ENCODE results near the gene RNF19B.
A peak's percentile ranks its signal among the peaks of the same experiment; 100 is the strongest.

RNF19B gene

DNA sequence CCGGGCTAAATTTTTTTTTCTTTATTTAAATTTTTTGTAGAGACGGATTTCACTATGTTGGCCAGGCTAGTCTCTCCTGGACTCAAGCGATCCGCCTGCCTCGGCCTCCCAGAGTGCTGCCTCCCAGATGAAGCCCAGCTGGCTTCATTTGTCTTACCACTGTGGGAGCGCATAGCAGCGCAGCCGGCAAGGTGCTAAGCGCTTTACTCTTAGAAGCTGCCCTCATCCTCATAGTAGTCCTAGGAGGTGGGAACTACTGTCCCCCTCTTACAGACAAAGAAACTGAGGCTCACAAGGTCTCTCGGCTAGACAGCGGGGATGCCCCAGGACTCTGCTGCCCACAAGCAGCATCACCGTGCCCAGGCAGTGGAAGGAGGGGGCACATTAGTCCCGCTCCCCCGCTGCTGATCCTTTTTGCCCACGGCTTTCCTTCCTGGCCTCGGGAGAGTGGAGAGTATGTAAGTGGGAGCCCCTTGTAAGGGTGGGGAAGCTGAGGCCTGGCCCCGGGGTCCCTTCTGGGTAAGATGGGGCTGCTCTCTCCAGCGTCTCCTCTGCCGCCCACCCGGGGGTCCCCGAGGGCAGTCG, 64.1 kb downstream of the RNF19B start:
- WGBS = 33% methylated on average over 22 of the region's 22 CpGs
- Histone ChIP-seq H3K4me2 (ENCODE audit: low read length, poor library complexity, severe bottlenecking) (peak overlapping the region; percentile 94), H2AK5ac (ENCODE audit: low read length, severe bottlenecking) (no peak overlapping the region), H2BK15ac (ENCODE audit: low read depth, poor library complexity, severe bottlenecking) (no peak overlapping the region), H3K4me1 (ENCODE audit: control insufficient read depth, insufficient read depth, low read depth, low read length) (peaks cover 11% of the 10 kb centered on the region), H2BK12ac (ENCODE audit: low read length in 2 of 2) (no peak overlapping the region), H3K27ac (ENCODE audit: low read length, poor library complexity, severe bottlenecking) (no peak overlapping the region), H3K9ac (ENCODE audit: low read length) (peak overlapping the region; percentile 75), H3K4me3 (ENCODE audit: insufficient read depth in 1 of 2, low read depth in 1 of 2, low read length in 2 of 2) (peak overlapping the region; percentile 62 to 83), H4K91ac (ENCODE audit: low read length) (no peak overlapping the region), H3K36me3 (ENCODE audit: control insufficient read depth in 1 of 2, insufficient read depth in 2 of 2, low read depth in 1 of 2, low read length in 2 of 2) (peaks cover 0 to under 1% of the 10 kb centered on the region in 2 experiments), H3K23ac (ENCODE audit: low read length in 2 of 2) (no peak overlapping the region), H2BK120ac (ENCODE audit: low read depth, low read length) (no peak overlapping the region), H3K4ac (ENCODE audit: low read depth in 1 of 2, low read length in 2 of 2) (no peak overlapping the region), H3K27me3 (ENCODE audit: control insufficient read depth in 1 of 2, insufficient read depth in 1 of 2, low read length in 2 of 2) (peaks cover 0 to 21% of the 10 kb centered on the region in 2 experiments), H3K9me3 (ENCODE audit: control insufficient read depth, low read length) (no peaks in the 10 kb centered on the region), H2AFZ (ENCODE audit: low read depth, low read length) (peak overlapping the region; percentile 54), H3K14ac (ENCODE audit: low read length in 2 of 2) (no peak overlapping the region), H3K79me1 (replicated peaks; ENCODE audit: low read length, poor library complexity, severe bottlenecking) (no peaks in the 10 kb centered on the region), H2BK5ac (ENCODE audit: low read depth, low read length, poor library complexity, severe bottlenecking) (no peak overlapping the region), H3K18ac (ENCODE audit: low read depth in 1 of 2, low read length in 2 of 2) (no peak overlapping the region), H4K8ac (ENCODE audit: low read length) (no peak overlapping the region)
- no peak for DNase-seq

DNA sequence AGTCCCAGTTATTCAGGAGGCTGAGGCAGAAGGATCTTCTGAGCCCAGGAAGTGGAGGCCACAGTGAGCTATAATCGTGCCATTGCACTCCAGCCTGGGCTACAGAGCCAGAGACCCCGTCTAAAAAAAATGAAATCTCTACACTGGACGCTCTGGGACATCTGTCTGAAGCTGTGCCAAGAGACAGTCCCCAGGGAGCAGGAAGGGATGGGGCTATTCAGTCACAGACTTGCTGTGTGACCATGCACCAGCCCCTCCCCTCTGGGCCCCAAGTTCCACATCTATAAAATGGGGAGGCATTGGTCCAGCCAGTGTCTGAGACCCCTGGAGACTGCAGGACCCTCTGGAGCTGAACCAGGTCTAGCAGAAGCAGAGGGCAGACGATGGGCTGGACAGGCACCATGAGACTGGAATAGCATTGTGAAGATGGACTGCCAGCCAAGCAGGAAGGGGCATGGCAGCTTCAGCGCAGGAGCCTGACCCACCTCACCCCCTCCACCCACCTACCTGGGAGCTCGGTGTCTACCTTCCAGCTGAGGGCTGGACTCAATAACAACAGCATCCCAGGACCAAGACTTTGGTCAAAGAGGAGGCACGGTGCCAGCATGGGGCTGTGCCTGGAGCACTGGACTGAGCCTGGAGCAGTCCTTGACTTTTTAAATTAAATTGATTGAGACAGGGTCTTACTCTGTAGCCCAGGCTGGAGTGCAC, 64.9 kb downstream of the RNF19B start:
- Histone ChIP-seq H2BK5ac (ENCODE audit: low read depth, low read length, poor library complexity, severe bottlenecking) (no peak overlapping the region), H3K4me1 (ENCODE audit: control insufficient read depth, insufficient read depth, low read depth, low read length) (peaks cover 11% of the 10 kb centered on the region), H2BK12ac (ENCODE audit: low read length in 2 of 2) (no peak overlapping the region), H3K9ac (ENCODE audit: low read length) (no peak overlapping the region), H3K27me3 (ENCODE audit: control insufficient read depth in 1 of 2, insufficient read depth in 1 of 2, low read length in 2 of 2) (peaks cover 0 to 18% of the 10 kb centered on the region in 2 experiments), H2BK120ac (ENCODE audit: low read depth, low read length) (no peak overlapping the region), H3K9me3 (ENCODE audit: control insufficient read depth, low read length) (no peaks in the 10 kb centered on the region), H2AK5ac (ENCODE audit: low read length, severe bottlenecking) (no peak overlapping the region), H3K36me3 (ENCODE audit: control insufficient read depth in 1 of 2, insufficient read depth in 2 of 2, low read depth in 1 of 2, low read length in 2 of 2) (peaks cover 0 to 3% of the 10 kb centered on the region in 2 experiments), H4K8ac (ENCODE audit: low read length) (no peak overlapping the region), H3K4ac (ENCODE audit: low read depth in 1 of 2, low read length in 2 of 2) (no peak overlapping the region), H3K14ac (ENCODE audit: low read length in 2 of 2) (no peak overlapping the region), H3K27ac (ENCODE audit: low read length, poor library complexity, severe bottlenecking) (no peak overlapping the region), H3K18ac (ENCODE audit: low read depth in 1 of 2, low read length in 2 of 2) (no peak overlapping the region), H3K4me2 (ENCODE audit: low read length, poor library complexity, severe bottlenecking) (no peak overlapping the region), H4K91ac (ENCODE audit: low read length) (no peak overlapping the region), H2BK15ac (ENCODE audit: low read depth, poor library complexity, severe bottlenecking) (peak overlapping the region; percentile 41), H3K79me1 (replicated peaks; ENCODE audit: low read length, poor library complexity, severe bottlenecking) (no peaks in the 10 kb centered on the region), H2AFZ (ENCODE audit: low read depth, low read length) (no peak overlapping the region), H3K4me3 (ENCODE audit: insufficient read depth in 1 of 2, low read depth in 1 of 2, low read length in 2 of 2) (no peak overlapping the region), H3K23ac (ENCODE audit: low read length in 2 of 2) (no peak overlapping the region)
- WGBS = 76% methylated on average over 7 of the region's 7 CpGs
- no peak for DNase-seq

GRCh38 chr1:32898958-32899357, 65.7 kb downstream of the RNF19B start:
- no peak overlapping the region for H2BK12ac ChIP-seq (ENCODE audit: low read length in 2 of 2)
- H3K27me3 ChIP-seq (ENCODE audit: control insufficient read depth in 1 of 2, insufficient read depth in 1 of 2, low read length in 2 of 2) = peaks cover 0 to 14% of the 10 kb centered on the region in 2 experiments
- no peak overlapping the region for H2AFZ ChIP-seq (ENCODE audit: low read depth, low read length)
- H3K18ac ChIP-seq (ENCODE audit: low read depth in 1 of 2, low read length in 2 of 2) = no peak overlapping the region
- H4K91ac ChIP-seq (ENCODE audit: low read length) = peak overlapping the region; percentile 61
- H2BK120ac ChIP-seq (ENCODE audit: low read depth, low read length) = no peak overlapping the region
- no peak overlapping the region for H2BK5ac ChIP-seq (ENCODE audit: low read depth, low read length, poor library complexity, severe bottlenecking)
- H3K9me3 ChIP-seq (ENCODE audit: control insufficient read depth, low read length) = no peaks in the 10 kb centered on the region
- no peak for DNase-seq
- no peak overlapping the region for H2BK15ac ChIP-seq (ENCODE audit: low read depth, poor library complexity, severe bottlenecking)
- H2AK5ac ChIP-seq (ENCODE audit: low read length, severe bottlenecking) = no peak overlapping the region
- H3K27ac ChIP-seq (ENCODE audit: low read length, poor library complexity, severe bottlenecking) = no peak overlapping the region
- no peak overlapping the region for H3K9ac ChIP-seq (ENCODE audit: low read length)
- H3K36me3 ChIP-seq (ENCODE audit: control insufficient read depth in 1 of 2, insufficient read depth in 2 of 2, low read depth in 1 of 2, low read length in 2 of 2) = peaks cover 0 to 3% of the 10 kb centered on the region in 2 experiments
- no peak overlapping the region for H4K8ac ChIP-seq (ENCODE audit: low read length)
- no peaks in the 10 kb centered on the region for H3K79me1 ChIP-seq (replicated peaks; ENCODE audit: low read length, poor library complexity, severe bottlenecking)
- no peak overlapping the region for H3K14ac ChIP-seq (ENCODE audit: low read length in 2 of 2)
- H3K23ac ChIP-seq (ENCODE audit: low read length in 2 of 2) = no peak overlapping the region
- no peak overlapping the region for H3K4me3 ChIP-seq (ENCODE audit: insufficient read depth in 1 of 2, low read depth in 1 of 2, low read length in 2 of 2)
- no peak overlapping the region for H3K4ac ChIP-seq (ENCODE audit: low read depth in 1 of 2, low read length in 2 of 2)
- WGBS = 91% methylated on average over 3 of the region's 3 CpGs
- H3K4me2 ChIP-seq (ENCODE audit: low read length, poor library complexity, severe bottlenecking) = no peak overlapping the region
- peaks cover 12% of the 10 kb centered on the region for H3K4me1 ChIP-seq (ENCODE audit: control insufficient read depth, insufficient read depth, low read depth, low read length)

GRCh38 chr1:32898056-32898455, 66.6 kb downstream of the RNF19B start:
- Histone ChIP-seq H2AFZ (ENCODE audit: low read depth, low read length) (no peak overlapping the region), H3K14ac (ENCODE audit: low read length in 2 of 2) (peak overlapping the region in 1 of 2 experiments; percentile 9), H3K79me1 (replicated peaks; ENCODE audit: low read length, poor library complexity, severe bottlenecking) (no peaks in the 10 kb centered on the region), H3K4me2 (ENCODE audit: low read length, poor library complexity, severe bottlenecking) (no peak overlapping the region), H3K4me3 (ENCODE audit: insufficient read depth in 1 of 2, low read depth in 1 of 2, low read length in 2 of 2) (no peak overlapping the region), H2AK5ac (ENCODE audit: low read length, severe bottlenecking) (no peak overlapping the region), H3K18ac (ENCODE audit: low read depth in 1 of 2, low read length in 2 of 2) (no peak overlapping the region), H3K4me1 (ENCODE audit: control insufficient read depth, insufficient read depth, low read depth, low read length) (peaks cover 18% of the 10 kb centered on the region), H3K9me3 (ENCODE audit: control insufficient read depth, low read length) (no peaks in the 10 kb centered on the region), H3K27ac (ENCODE audit: low read length, poor library complexity, severe bottlenecking) (no peak overlapping the region), H3K23ac (ENCODE audit: low read length in 2 of 2) (no peak overlapping the region), H4K8ac (ENCODE audit: low read length) (no peak overlapping the region), H2BK5ac (ENCODE audit: low read depth, low read length, poor library complexity, severe bottlenecking) (no peak overlapping the region), H3K36me3 (ENCODE audit: control insufficient read depth in 1 of 2, insufficient read depth in 2 of 2, low read depth in 1 of 2, low read length in 2 of 2) (peaks cover 0 to 3% of the 10 kb centered on the region in 2 experiments), H3K4ac (ENCODE audit: low read depth in 1 of 2, low read length in 2 of 2) (no peak overlapping the region), H3K27me3 (ENCODE audit: control insufficient read depth in 1 of 2, insufficient read depth in 1 of 2, low read length in 2 of 2) (peaks cover 0 to 18% of the 10 kb centered on the region in 2 experiments), H2BK15ac (ENCODE audit: low read depth, poor library complexity, severe bottlenecking) (no peak overlapping the region), H3K9ac (ENCODE audit: low read length) (no peak overlapping the region), H2BK12ac (ENCODE audit: low read length in 2 of 2) (no peak overlapping the region), H4K91ac (ENCODE audit: low read length) (no peak overlapping the region), H2BK120ac (ENCODE audit: low read depth, low read length) (no peak overlapping the region)
- WGBS = 93% methylated on average over 9 of the region's 9 CpGs
- DNase-seq = no peak

Data from mesenchymal stem cell (in vitro differentiated cells and primary cell).